H1 (cell line): ENCODE results near the gene CHD5. TPM values are rescaled to one million over a fixed set of nuclear protein-coding genes. Genes with fewer than 3 reads are reported as not detected.
A peak's percentile ranks its signal among the peaks of the same experiment; 100 is the strongest.

Experiments used
- CTCF ChIA-PET: fragments of 300-600 bp; sonication (Branson Sonifier 250); formaldehyde crosslinking; loops from one replicate; lab custom pipeline; 2021; ENCODE audit not compliant: partially characterized antibody; lab: Charles Lee
- POLR2A ChIA-PET: fragments of 300-600 bp; sonication (Branson Sonifier 250); formaldehyde crosslinking; loops from one replicate; lab custom pipeline; 2021; ENCODE audit warnings: inconsistent platforms; ENCODE audit not compliant: partially characterized antibody; lab: Charles Lee
- DNase-seq, 2 experiments: peaks; one replicate each; pipeline versions ENCODE4 v3.0.0 to v3.0.0-alpha.2; 2010 to 2022; ENCODE audit warnings: low spot score in 2 of 2, low read depth in 1 of 2, mixed read lengths in 1 of 2
- FAIRE-seq: peaks from 2 replicates; lab custom pipeline; 2011; peaks lifted over from hg19 to GRCh38; lab: Jason Lieb, UNC
- H2AFZ ChIP-seq: 2 replicates; pipeline ENCODE4 v1.8.1; 2012; ENCODE audit warnings: low read length, inconsistent platforms
- H2AK5ac ChIP-seq: 2 replicates; pipeline ENCODE4 v1.6.1; 2013; ENCODE audit warnings: low read depth, low read length
- H2BK120ac ChIP-seq: replicated peaks from 2 replicates; pipeline ENCODE3; 2013; ENCODE audit warnings: low read depth, low read length, inconsistent platforms
- H2BK12ac ChIP-seq: 2 replicates; pipeline ENCODE4 v1.6.1; 2013; ENCODE audit warnings: low read depth, low read length
- H2BK15ac ChIP-seq: 2 replicates; pipeline ENCODE4 v1.6.1; 2013; ENCODE audit warnings: low read length
- H2BK20ac ChIP-seq: 2 replicates; pipeline ENCODE4 v1.6.1; 2013; ENCODE audit warnings: low read length
- H2BK5ac ChIP-seq: 2 replicates; pipeline ENCODE4 v1.6.1; 2013; ENCODE audit warnings: low read depth, low read length
- H3K14ac ChIP-seq: 2 replicates; pipeline ENCODE4 v1.6.1; 2013; ENCODE audit warnings: inconsistent platforms; ENCODE audit not compliant: insufficient read length
- H3K18ac ChIP-seq: 2 replicates; pipeline ENCODE4 v1.6.1; 2013; ENCODE audit warnings: low read length; ENCODE audit errors: extremely low read depth
- H3K23ac ChIP-seq: 2 replicates; pipeline ENCODE4 v1.6.1; 2013; ENCODE audit warnings: inconsistent platforms; ENCODE audit not compliant: insufficient read length
- H3K23me2 ChIP-seq: 2 replicates; pipeline ENCODE4 v1.6.1; 2013; ENCODE audit warnings: low read depth, low read length
- H3K27ac ChIP-seq: 2 replicates; pipeline ENCODE4 v1.6.1; 2011; ENCODE audit warnings: low read depth, low read length, inconsistent platforms
- H3K27me3 ChIP-seq, 4 experiments: replicated peaks in 1 of 4; 1 replicate in 1 of 4; 2 replicates in 3 of 4; pipeline versions ENCODE4 v1.6.1 to v1.8.1; 2011 to 2013; ENCODE audit warnings: low read length in 3 of 4, mild to moderate bottlenecking in 3 of 4, inconsistent platforms in 2 of 4, mixed read lengths in 2 of 4, moderate library complexity in 1 of 4; ENCODE audit not compliant: control insufficient read depth in 3 of 4, insufficient read depth in 3 of 4; ENCODE audit errors: extremely low read depth in 1 of 4
- H3K36me3 ChIP-seq, 4 experiments: 2 replicates each; pipeline versions ENCODE4 v1.6.1 to v1.8.1; 2011 to 2013; ENCODE audit warnings: mild to moderate bottlenecking in 4 of 4, low read length in 3 of 4, moderate library complexity in 2 of 4, control low read depth in 1 of 4, inconsistent platforms in 1 of 4; ENCODE audit not compliant: insufficient read depth in 4 of 4, control insufficient read depth in 2 of 4
- H3K4ac ChIP-seq: replicated peaks from 2 replicates; pipeline ENCODE3; 2013; ENCODE audit warnings: low read length, low read depth, mixed read lengths, inconsistent platforms; ENCODE audit not compliant: insufficient read length
- H3K4me1 ChIP-seq, 4 experiments: replicated peaks in 1 of 4; 1 replicate in 1 of 4; 2 replicates in 3 of 4; pipeline versions ENCODE4 v1.6.1 to v1.8.1; 2011 to 2013; ENCODE audit warnings: low read length in 3 of 4, inconsistent platforms in 2 of 4, mixed read lengths in 1 of 4; ENCODE audit not compliant: insufficient read depth in 4 of 4, control insufficient read depth in 3 of 4
- H3K4me2 ChIP-seq, 2 experiments: 2 replicates each; pipeline versions ENCODE4 v1.6.1 to v1.8.1; 2011 to 2013; ENCODE audit warnings: low read depth in 2 of 2, low read length in 2 of 2, control low read depth in 1 of 2, inconsistent platforms in 1 of 2, mild to moderate bottlenecking in 1 of 2; ENCODE audit not compliant: insufficient read depth in 1 of 2
- H3K4me3 ChIP-seq, 4 experiments: fragments of 200-600, 300-600 bp in 1 of 4; sonication (generic), shearing (Covaris generic), sonication (Bioruptor Twin) in 1 of 4; 2 replicates each; pipeline versions ENCODE4 v1.5.1 to v1.8.1; 2011 to 2016; ENCODE audit warnings: low read length in 4 of 4, low read depth in 3 of 4, control low read depth in 2 of 4, inconsistent platforms in 2 of 4, mild to moderate bottlenecking in 2 of 4, mixed read lengths in 1 of 4, moderate library complexity in 1 of 4; ENCODE audit not compliant: insufficient read depth in 2 of 4; ENCODE audit errors: extremely low read depth in 1 of 4
- H3K56ac ChIP-seq: replicated peaks from 2 replicates; pipeline ENCODE3; 2013; ENCODE audit warnings: low read depth, mild to moderate bottlenecking, mixed read lengths, low read length, inconsistent platforms; ENCODE audit not compliant: insufficient read length
- H3K79me1 ChIP-seq: 2 replicates; pipeline ENCODE4 v1.6.1; 2013; ENCODE audit warnings: low read depth, low read length, control low read depth
- H3K79me2 ChIP-seq, 2 experiments: 2 replicates each; pipeline versions ENCODE4 v1.6.1 to v1.8.1; 2012 to 2013; ENCODE audit warnings: low read length in 2 of 2, mild to moderate bottlenecking in 2 of 2, inconsistent platforms in 1 of 2; ENCODE audit not compliant: insufficient read depth in 2 of 2, control insufficient read depth in 1 of 2
- H3K9ac ChIP-seq, 4 experiments: replicated peaks in 1 of 4; 1 replicate in 1 of 4; 2 replicates in 3 of 4; pipeline versions ENCODE4 v1.6.1 to v1.8.1; 2011 to 2013; ENCODE audit warnings: low read depth in 3 of 4, low read length in 3 of 4, control low read depth in 2 of 4, mild to moderate bottlenecking in 2 of 4, moderate library complexity in 2 of 4, inconsistent platforms in 1 of 4; ENCODE audit errors: extremely low read depth in 1 of 4
- H3K9me3 ChIP-seq, 2 experiments: 2 replicates each; pipeline versions ENCODE4 v1.6.1 to v1.8.1; 2012 to 2013; ENCODE audit warnings: mild to moderate bottlenecking in 2 of 2, moderate library complexity in 2 of 2, control low read depth in 1 of 2, inconsistent platforms in 1 of 2, low read depth in 1 of 2, low read length in 1 of 2, mixed read lengths in 1 of 2; ENCODE audit not compliant: insufficient read depth in 2 of 2
- H4K20me1 ChIP-seq, 2 experiments: replicated peaks in 1 of 2; 2 replicates each; pipeline versions ENCODE3 to v1.8.1; 2011 to 2013; ENCODE audit warnings: inconsistent platforms in 2 of 2, low read length in 2 of 2, mild to moderate bottlenecking in 1 of 2; ENCODE audit not compliant: insufficient read depth in 2 of 2, control insufficient read depth in 1 of 2
- H4K5ac ChIP-seq: 2 replicates; pipeline ENCODE4 v1.6.1; 2013; ENCODE audit warnings: low read length, low read depth, mixed read lengths, inconsistent platforms; ENCODE audit not compliant: insufficient read length
- H4K8ac ChIP-seq: 2 replicates; pipeline ENCODE4 v1.8.0; 2013; ENCODE audit warnings: mild to moderate bottlenecking, moderate library complexity, low read length, inconsistent platforms; ENCODE audit not compliant: insufficient read depth; ENCODE audit errors: extremely low read depth
- H4K91ac ChIP-seq: replicated peaks from 2 replicates; pipeline ENCODE3; 2013; ENCODE audit warnings: low read length, mixed read lengths, inconsistent platforms; ENCODE audit not compliant: insufficient read length
- WGBS, 2 experiments: shearing (Covaris generic) in 1 of 2; methylation state at CpG; one replicate each; pipeline versions ENCODE4 v1.1.6 to v1.1.7; 2013 to 2015; ENCODE audit warnings: low lambda C conversion rate in 2 of 2, mixed read lengths in 2 of 2, inconsistent platforms in 1 of 2, low coverage in 1 of 2, missing lambda C conversion rate in 1 of 2; ENCODE audit not compliant: insufficient replicate concordance in 2 of 2, insufficient coverage in 1 of 2, insufficient read length in 1 of 2; ENCODE audit errors: extremely low coverage in 1 of 2, missing lambda C conversion rate in 1 of 2; 5-methylcytosine and 5-hydroxymethylcytosine counted together
- polyA plus RNA-seq, 7 experiments: library from polyadenylated mRNA; depleted of rRNA in 3 of 7; stranded (reverse) in 5 of 7; unstranded in 2 of 7; fragments of >200 nt in 5 of 7; fragments of 200-250 nt in 2 of 7; gene quantifications; 1 replicate in 5 of 7; 2 replicates in 1 of 7; 4 replicates in 1 of 7; pipeline versions ENCODE4 v1.2.1 to v1.2.3, GENCODE V29; 2011 to 2013; ENCODE audit warnings: missing spikeins in 2 of 7, mixed read lengths in 2 of 7
- total RNA-seq: library from RNA; stranded (reverse); fragmentation: NEBNext Ultra II Directional; extraction: Animal tissue kit (Norgen Biotek cat#: 25700); gene quantifications from 2 replicates; pipeline ENCODE4 v1.2.1, GENCODE V29; 2021

CHD5 gene
- total and polyA plus RNA-seq, 2 of the 8 experiments (the other 6 are each of a cell fraction or from before 2014, with no cell fraction given), result 0.42 to 1.8 TPM

- no peak overlapping the region for H4K91ac ChIP-seq
- peaks cover 0 to 2% of the 10 kb centered on the region in 2 experiments for H4K20me1 ChIP-seq
- no peaks in the 10 kb centered on the region for H3K79me2 ChIP-seq
- FAIRE-seq (no peak), DNase-seq (no peak)
- CTCF ChIA-PET, result interaction anchor here (0.6 to 2.4 kb wide), 9 partner anchors 9 to 931 kb away, joined by 3 to 8 read pairs (median 6); no protein-coding TSS in a partner anchor
- POLR2A ChIA-PET, result no interaction called here
- H3K23ac ChIP-seq, result no peak overlapping the region
- H3K27ac ChIP-seq, result no peak overlapping the region
- H3K79me1 ChIP-seq, result no peaks in the 10 kb centered on the region
- H3K9me3 ChIP-seq, result no peaks in the 10 kb centered on the region
- no peak overlapping the region for H3K56ac ChIP-seq
- H2BK15ac ChIP-seq, result no peak overlapping the region
- 0 out of 7 replicates have a peak, but pooled peaks cover 0 to 2% (median 0%) of the 10 kb centered on the region in 4 experiments for H3K27me3 ChIP-seq
- no peak overlapping the region for H2AFZ ChIP-seq
- no peaks in the 10 kb centered on the region for H3K36me3 ChIP-seq
- no peak overlapping the region for H4K5ac ChIP-seq
- H2BK120ac ChIP-seq, result no peak overlapping the region
- no peak overlapping the region for H3K9ac ChIP-seq
- no peak overlapping the region for H3K14ac ChIP-seq
- H3K4me2 ChIP-seq, result no peak overlapping the region
- H3K4me3 ChIP-seq, result no peak overlapping the region
- peaks cover 0 to 4% (median 1%) of the 10 kb centered on the region in 4 experiments; a peak in 4 of 7 replicates for H3K4me1 ChIP-seq
- H2AK5ac ChIP-seq, result no peak overlapping the region
- no peak overlapping the region for H3K4ac ChIP-seq
- no peak overlapping the region for H2BK12ac ChIP-seq
- H3K18ac ChIP-seq, result no peak overlapping the region
- WGBS, 2 experiments, result 79% methylated on average over 19 of the region's 19 CpGs; no CpG with 5 or more reads in 1 of the 2 experiments
- no peak overlapping the region for H2BK5ac ChIP-seq
- H2BK20ac ChIP-seq, result no peak overlapping the region
- peak overlapping the region; percentile 74 for H4K8ac ChIP-seq
- no peaks in the 10 kb centered on the region for H3K23me2 ChIP-seq
Measured at GRCh38 chr1:6077506-6077905, 102.6 kb downstream of the CHD5 start.
